GM12874 (cell line): Measurements from ENCODE around the gene SETX.

Experiments
- CTCF ChIP-seq: IDR thresholded peaks from 2 replicates; pipeline ENCODE4 v1.5.1; 2011; ENCODE audit warnings: low read depth, mild to moderate bottlenecking, control low read depth, low read length, moderate library complexity; ENCODE audit not compliant: insufficient read depth

SETX gene

GRCh38 chr9:132218208-132218607, 136.6 kb downstream of the SETX start:
- no peak for TF ChIP-seq CTCF

GRCh38 chr9:132216861-132217619, 137.7 kb downstream of the SETX start:
- no peak for TF ChIP-seq CTCF

- TF ChIP-seq CTCF, result no peak
Measured at GRCh38 chr9:132214027-132214622, 140.7 kb downstream of the SETX start.

GRCh38 chr9:132211570-132211969, 143.2 kb downstream of the SETX start:
- no peak for TF ChIP-seq CTCF
